A549 (cell line): ENCODE data around the gene UBC. TPM values are rescaled to one million over a fixed set of nuclear protein-coding genes. Genes with fewer than 3 reads are reported as not detected.
A peak's percentile ranks its signal among the peaks of the same experiment; 100 is the strongest.

Source experiments
- ATAC-seq, 2 experiments: fragments of 200-7000 bp in 1 of 2; fragments of >200 bp in 1 of 2; cut with Nextera tagmentation in 1 of 2; cut with Tn5 transposase in 1 of 2; 3 replicates each; pipeline versions ENCODE4 v1.8.0 to v1.9.1; 2018 to 2020; ENCODE audit warnings: mild to moderate bottlenecking in 1 of 2, moderate library complexity in 1 of 2
- CTCF ChIA-PET: fragments of 300-600 bp; sonication (Branson Sonifier 250); formaldehyde crosslinking; extraction: SDS; loops from one replicate; lab custom pipeline; 2021; ENCODE audit warnings: antibody characterized with exemption, inconsistent platforms; lab: Yijun Ruan, JAX
- POLR2A ChIA-PET: fragments of 350-600 bp; formaldehyde crosslinking; extraction: SDS; loops from one replicate; lab custom pipeline; 2021; ENCODE audit warnings: antibody characterized with exemption, inconsistent platforms; lab: Yijun Ruan, JAX
- DNase-seq, 2 experiments: peaks; one replicate each; pipeline versions ENCODE4 v3.0.0 to v3.0.0-alpha.2; 2011 to 2016; ENCODE audit warnings: low read depth in 1 of 2, low spot score in 1 of 2
- FAIRE-seq: peaks from 2 replicates; lab custom pipeline; 2011; peaks lifted over from hg19 to GRCh38; lab: Jason Lieb, UNC
- H3K27ac ChIP-seq, 2 experiments: fragments of >200 bp; sonication (Bioruptor Twin); formaldehyde crosslinking; 3 replicates each; pipeline ENCODE4 v1.5.1; 2016 to 2017
- H3K4me1 ChIP-seq: fragments of >200 bp; sonication (Bioruptor Twin); formaldehyde crosslinking; 3 replicates; pipeline ENCODE4 v1.6.1; 2016
- H3K4me2 ChIP-seq: fragments of >200 bp; sonication (Bioruptor Twin); formaldehyde crosslinking; 3 replicates; pipeline ENCODE4 v1.6.1; 2016
- H3K4me3 ChIP-seq: fragments of >200 bp; sonication (Bioruptor Twin); formaldehyde crosslinking; 3 replicates; pipeline ENCODE4 v1.5.1; 2016
- H3K9me3 ChIP-seq: fragments of >200 bp; sonication (Bioruptor Twin); formaldehyde crosslinking; 3 replicates; pipeline ENCODE4 v1.6.1; 2016
- CHD2 ChIP-seq: fragments of 150-350 bp; IDR thresholded peaks from 2 replicates; pipeline ENCODE4 v1.6.1; 2014; ENCODE audit warnings: low read length; ENCODE audit not compliant: partially characterized antibody
- CTCF ChIP-seq: fragments of >200 bp; sonication (Bioruptor Twin); formaldehyde crosslinking; IDR thresholded peaks from 3 replicates; pipeline ENCODE4 v1.5.1; 2016
- E2F6 ChIP-seq: IDR thresholded peaks from 2 replicates; pipeline ENCODE4 v1.6.1; 2012; ENCODE audit warnings: low read depth, borderline replicate concordance
- ESRRA ChIP-seq: fragments of 150-350 bp; IDR thresholded peaks from 2 replicates; pipeline ENCODE4 v1.6.1; 2014; ENCODE audit warnings: mild to moderate bottlenecking, low read length, borderline replicate concordance
- FOSB ChIP-seq: fragments of 250-450 bp; sonication (Bioruptor Pico); IDR thresholded peaks from 2 replicates; pipeline ENCODE4 v1.5.0; 2020; ENCODE audit warnings: mild to moderate bottlenecking, moderate library complexity
- FOXS1 ChIP-seq: fragments of 250-450 bp; sonication (Bioruptor Pico); IDR thresholded peaks from 2 replicates; pipeline ENCODE4 v1.5.0; 2020; ENCODE audit warnings: mild to moderate bottlenecking, moderate library complexity
- GATA3 ChIP-seq: IDR thresholded peaks from 2 replicates; pipeline ENCODE4 v1.6.1; 2012; ENCODE audit warnings: borderline replicate concordance
- HEYL ChIP-seq: fragments of 250-450 bp; sonication (Bioruptor Pico); IDR thresholded peaks from 2 replicates; pipeline ENCODE4 v1.8.0; 2021; ENCODE audit warnings: mild to moderate bottlenecking, moderate library complexity
- HOXA7 ChIP-seq: fragments of 250-450 bp; sonication (Bioruptor Pico); IDR thresholded peaks from 2 replicates; pipeline ENCODE4 v1.5.0; 2020; ENCODE audit warnings: mild to moderate bottlenecking, moderate library complexity
- KDM1A ChIP-seq: fragments of 200-600 bp; sonication (generic); IDR thresholded peaks from 2 replicates; pipeline ENCODE4 v1.6.1; 2016; ENCODE audit warnings: low read depth, mild to moderate bottlenecking
- KDM5A ChIP-seq: fragments of 200-600 bp; sonication (generic); IDR thresholded peaks from 2 replicates; pipeline ENCODE4 v1.6.1; 2016; ENCODE audit warnings: antibody characterized with exemption, mild to moderate bottlenecking
- MAFK ChIP-seq: fragments of 450-650 bp; IDR thresholded peaks from 2 replicates; pipeline ENCODE4 v1.6.1; 2014; ENCODE audit not compliant: partially characterized antibody
- NFE2L2 ChIP-seq: fragments of 150-350 bp; conservative IDR thresholded peaks from 2 replicates; pipeline ENCODE4 v1.6.1; 2014; ENCODE audit warnings: low read length
- PHF8 ChIP-seq: fragments of 200-600 bp; sonication (generic); IDR thresholded peaks from 2 replicates; pipeline ENCODE4 v1.6.1; 2016; ENCODE audit warnings: low read depth, mild to moderate bottlenecking, antibody characterized with exemption, moderate library complexity, borderline replicate concordance
- POLR2A ChIP-seq: IDR thresholded peaks from 2 replicates; pipeline ENCODE4 v1.6.1; 2012; ENCODE audit warnings: mild to moderate bottlenecking, low read length
- RARB ChIP-seq: fragments of 250-450 bp; sonication (Bioruptor Pico); IDR thresholded peaks from 2 replicates; pipeline ENCODE4 v1.8.0; 2021; ENCODE audit warnings: mild to moderate bottlenecking, moderate library complexity
- REST ChIP-seq: fragments of 200-600 bp; sonication (generic); IDR thresholded peaks from 2 replicates; pipeline ENCODE4 v1.6.1; 2016; ENCODE audit warnings: antibody characterized with exemption, mild to moderate bottlenecking, moderate library complexity
- RNF2 ChIP-seq: fragments of 200-600 bp; sonication (generic); IDR thresholded peaks from 2 replicates; pipeline ENCODE4 v1.6.1; 2016; ENCODE audit warnings: low read depth, mild to moderate bottlenecking, antibody characterized with exemption, moderate library complexity, borderline replicate concordance
- TFCP2L1 ChIP-seq: fragments of 250-450 bp; sonication (Bioruptor Pico); IDR thresholded peaks from 2 replicates; pipeline ENCODE4 v1.5.0; 2021; ENCODE audit warnings: mild to moderate bottlenecking
- TP53 ChIP-seq: fragments of 250-450 bp; sonication (Bioruptor Pico); IDR thresholded peaks from 2 replicates; pipeline ENCODE4 v1.5.0; 2021; ENCODE audit warnings: mild to moderate bottlenecking, moderate library complexity
- ZC3H11A ChIP-seq: fragments of 450-650 bp; IDR thresholded peaks from 2 replicates; pipeline ENCODE4 v1.6.1; 2014; ENCODE audit warnings: antibody characterized with exemption, mild to moderate bottlenecking
- WGBS: methylation state at CpG from one replicate; pipeline ENCODE4 v1.1.6; 2017; ENCODE audit errors: missing lambda C conversion rate; 5-methylcytosine and 5-hydroxymethylcytosine counted together
- polyA plus RNA-seq, 4 experiments: library from polyadenylated mRNA; depleted of rRNA in 3 of 4; stranded (reverse); fragments of >200 nt; fragmentation: RNase III in 1 of 4; extraction: RNeasy Plus Mini Kit Qiagen cat#74134 plus additional on column Dnase treatment in 1 of 4; gene quantifications; 2 replicates in 3 of 4; 3 replicates in 1 of 4; pipeline ENCODE4 v1.2.3, GENCODE V29; 2011 to 2017

Gene UBC
- polyA plus RNA-seq, 2 of the 4 experiments (the other 2 are of a cell fraction) = 993 to 2,000 TPM

- Histone ChIP-seq H3K27ac (peak overlapping the region; percentile 97 to 98), H3K4me3 (peak overlapping the region; percentile 97), H3K4me2 (peak overlapping the region; percentile 94), H3K4me1 (peaks cover 42% of the 10 kb centered on the region), H3K9me3 (no peaks in the 10 kb centered on the region)
- FAIRE-seq (no peak), DNase-seq (peak in 1 of 2 experiments; percentile 86), ATAC-seq (peak; percentile 8; a peak in 4 of 6 replicates)
- TF ChIP-seq POLR2A (peak; percentile 7; the same call in 1 of the 2 replicates), KDM1A (no peak), HEYL (no peak), REST (peak; percentile 30; the same call in 1 of the 2 replicates), MAFK (peak; percentile 97), E2F6 (0 out of 2 replicates have a peak, but pooled peaks have one; percentile 51), GATA3 (no peak), FOXS1 (no peak), TFCP2L1 (CRISPR knock-in tag) (0 out of 2 replicates have a peak, but pooled peaks have one; percentile 39), ESRRA (no peak), PHF8 (no peak), CTCF (no peak), RARB (peak; percentile 66; the same call in 1 of the 2 replicates), ZC3H11A (no peak), FOSB (CRISPR knock-in tag) (0 out of 2 replicates have a peak, but pooled peaks have one; percentile 5), NFE2L2 (peak; percentile 90), CHD2 (no peak), TP53 (no peak), RNF2 (no peak), KDM5A (no peak), HOXA7 (CRISPR knock-in tag) (peak; percentile 27; the same call in 1 of the 2 replicates)
- WGBS = under 1% methylated on average over 21 of the region's 21 CpGs
- ChIA-PET CTCF (interaction anchor here (1.8 to 14.3 kb wide), 3 partner anchors 12 to 23 kb away, joined by 6 to 207 read pairs (median 147); no protein-coding TSS in a partner anchor), POLR2A (interaction anchor here (1.0 to 5.9 kb wide), 8 partner anchors 8 to 78 kb away, joined by 4 to 125 read pairs (median 17); no protein-coding TSS in a partner anchor)
Observed at GRCh38 chr12:124915239-124916236, 1.1 kb upstream of the UBC start.
